Karpas-422 (cell line): ENCODE measurements around the gene MARK3. TPM values are rescaled to one million over a fixed set of nuclear protein-coding genes. Genes with fewer than 3 reads are reported as not detected.

Source experiments
- DNase-seq: peaks from one replicate; pipeline ENCODE4 v3.0.0-alpha.2; 2015
- H2AFZ ChIP-seq: fragments of 200-600 bp; sonication (generic); 2 replicates; pipeline ENCODE4 v1.6.1; 2014; ENCODE audit warnings: antibody characterized with exemption, low read length, mixed read lengths
- H3K27ac ChIP-seq: fragments of 200-600 bp; sonication (generic); 2 replicates; pipeline ENCODE4 v1.5.1; 2014; ENCODE audit warnings: mild to moderate bottlenecking, low read length, moderate library complexity
- H3K27me3 ChIP-seq: fragments of 200-600 bp; sonication (generic); 2 replicates; pipeline ENCODE4 v1.6.1; 2014; ENCODE audit warnings: low read length, mixed read lengths
- H3K36me3 ChIP-seq: fragments of 200-600 bp; sonication (generic); 2 replicates; pipeline ENCODE4 v1.6.1; 2014; ENCODE audit warnings: low read length, mixed read lengths; ENCODE audit not compliant: insufficient read depth
- H3K4me1 ChIP-seq: fragments of 200-600 bp; sonication (generic); 2 replicates; pipeline ENCODE4 v1.6.1; 2014; ENCODE audit warnings: mild to moderate bottlenecking, low read length, mixed read lengths
- H3K4me2 ChIP-seq: fragments of 200-600 bp; sonication (generic); 2 replicates; pipeline ENCODE4 v1.6.1; 2014; ENCODE audit warnings: low read length, low read depth, mild to moderate bottlenecking; ENCODE audit not compliant: poor library complexity, severe bottlenecking
- H3K4me3 ChIP-seq: fragments of 200-600 bp; sonication (generic); 2 replicates; pipeline ENCODE4 v1.5.1; 2014; ENCODE audit warnings: mild to moderate bottlenecking, antibody characterized with exemption, low read length, mixed read lengths
- H3K79me2 ChIP-seq: fragments of 200-600 bp; sonication (generic); 2 replicates; pipeline ENCODE4 v1.6.1; 2014; ENCODE audit warnings: mild to moderate bottlenecking, low read length, mixed read lengths
- H3K9ac ChIP-seq: fragments of 200-600 bp; sonication (generic); 2 replicates; pipeline ENCODE4 v1.6.0; 2014; ENCODE audit warnings: low read length
- H3K9me2 ChIP-seq: fragments of 200-600 bp; sonication (generic), shearing (Covaris generic); replicated peaks from 2 replicates; pipeline ENCODE4 v1.6.0; 2014; ENCODE audit warnings: mild to moderate bottlenecking, low read length, moderate library complexity; ENCODE audit not compliant: insufficient read depth
- H3K9me3 ChIP-seq: fragments of 300-700, 200-600 bp; sonication (generic); 2 replicates; pipeline ENCODE4 v1.6.1; 2014; ENCODE audit warnings: low read length, mixed read lengths
- H4K20me1 ChIP-seq: fragments of 200-600 bp; sonication (generic); 2 replicates; pipeline ENCODE4 v1.6.1; 2014; ENCODE audit warnings: mild to moderate bottlenecking, antibody characterized with exemption, low read length, low read depth; ENCODE audit not compliant: insufficient read depth
- total RNA-seq: library from RNA; depleted of rRNA; stranded (reverse); fragments of >200 nt; shearing (Covaris generic); gene quantifications from 2 replicates; pipeline ENCODE4 v1.2.3, GENCODE V29; 2014; ENCODE audit warnings: low replicate concordance

Gene MARK3
- total RNA-seq, 1 experiment from 2014 or later, result 113 TPM

DNA sequence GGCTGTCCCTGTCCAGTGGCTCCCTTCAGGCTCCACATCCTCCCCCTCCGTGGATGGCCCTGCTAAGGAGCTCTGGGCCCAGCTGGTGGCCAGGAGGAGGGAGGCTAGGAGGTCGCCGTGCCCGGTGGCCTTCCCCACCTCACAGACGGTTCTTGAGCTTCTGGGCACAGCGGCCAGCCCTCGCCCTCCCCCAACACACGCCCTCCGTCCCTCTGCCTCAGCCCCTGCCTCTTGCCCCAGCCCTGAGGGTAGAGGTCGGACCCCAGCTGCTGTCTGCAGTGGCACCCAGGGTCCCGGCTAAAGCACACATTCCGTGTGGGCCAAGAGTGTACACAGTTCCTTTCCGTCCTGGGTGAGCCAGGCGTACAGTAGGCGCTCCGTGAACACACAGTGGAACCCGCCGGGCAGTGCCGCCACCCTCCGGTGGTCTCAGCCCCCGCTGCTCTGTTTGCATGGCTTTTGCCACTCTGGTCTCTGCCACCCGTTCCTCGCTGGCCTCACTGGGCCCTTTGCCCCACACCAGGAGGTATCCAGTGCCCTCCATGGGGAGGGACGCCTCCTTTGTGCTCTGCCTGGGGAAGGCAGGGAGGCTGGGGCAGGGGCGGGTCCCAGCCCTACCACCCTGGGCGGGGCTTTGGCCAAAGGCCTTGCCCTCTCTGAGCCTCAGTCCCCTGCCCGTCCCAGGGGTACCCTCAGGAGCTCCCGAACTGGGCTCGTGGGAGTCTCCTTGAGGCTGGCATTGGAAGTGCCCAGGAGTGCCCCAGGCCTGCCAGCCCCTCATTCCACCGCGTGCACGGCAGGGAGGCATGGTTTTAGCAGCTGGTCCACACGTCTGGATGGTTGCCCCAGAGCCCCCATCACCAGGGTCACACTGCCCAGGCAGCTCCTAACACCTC, 156.7 kb downstream of the MARK3 start:
- Histone ChIP-seq H3K9ac (no peak overlapping the region), H3K27ac (no peak overlapping the region), H3K4me3 (no peak overlapping the region), H3K27me3 (no peaks in the 10 kb centered on the region), H2AFZ (no peak overlapping the region), H4K20me1 (peaks cover 37% of the 10 kb centered on the region; the same call in 1 of the 2 replicates), H3K4me1 (peaks cover 10% of the 10 kb centered on the region), H3K36me3 (no peaks in the 10 kb centered on the region), H3K4me2 (no peak overlapping the region), H3K79me2 (no peaks in the 10 kb centered on the region), H3K9me3 (no peaks in the 10 kb centered on the region), H3K9me2 (no peaks in the 10 kb centered on the region)
- no peak for DNase-seq

GRCh38 chr14:103542605-103543088, 157.4 kb downstream of the MARK3 start:
- no peaks in the 10 kb centered on the region for H3K79me2 ChIP-seq
- H3K36me3 ChIP-seq, result no peaks in the 10 kb centered on the region
- no peaks in the 10 kb centered on the region for H3K9me2 ChIP-seq
- peaks cover 10% of the 10 kb centered on the region for H3K4me1 ChIP-seq
- no peaks in the 10 kb centered on the region for H3K27me3 ChIP-seq
- no peak overlapping the region for H3K4me3 ChIP-seq
- H4K20me1 ChIP-seq, result peaks cover 37% of the 10 kb centered on the region; the same call in 1 of the 2 replicates
- H3K9me3 ChIP-seq, result no peaks in the 10 kb centered on the region
- no peak for DNase-seq
- no peak overlapping the region for H2AFZ ChIP-seq
- no peak overlapping the region for H3K9ac ChIP-seq
- H3K27ac ChIP-seq, result no peak overlapping the region
- no peak overlapping the region for H3K4me2 ChIP-seq

- H3K27me3 ChIP-seq, result no peaks in the 10 kb centered on the region
Measured at GRCh38 chr14:103543140-103543539, 157.9 kb downstream of the MARK3 start.

GRCh38 chr14:103543721-103544387, 158.6 kb downstream of the MARK3 start:
- H3K9me3 ChIP-seq, result no peaks in the 10 kb centered on the region
- H4K20me1 ChIP-seq, result peaks cover 30% of the 10 kb centered on the region; the same call in 1 of the 2 replicates
- peaks cover 10% of the 10 kb centered on the region for H3K4me1 ChIP-seq
- no peak overlapping the region for H3K4me3 ChIP-seq
- no peak overlapping the region for H3K9ac ChIP-seq
- no peak overlapping the region for H3K27ac ChIP-seq
- H3K4me2 ChIP-seq, result no peak overlapping the region
- no peaks in the 10 kb centered on the region for H3K27me3 ChIP-seq
- no peaks in the 10 kb centered on the region for H3K36me3 ChIP-seq
- no peak overlapping the region for H2AFZ ChIP-seq
- H3K9me2 ChIP-seq, result no peaks in the 10 kb centered on the region
- no peak for DNase-seq
- no peaks in the 10 kb centered on the region for H3K79me2 ChIP-seq

More at GRCh38 chr14:103543140-103543539, 157.9 kb downstream of the MARK3 start:
- Histone ChIP-seq H3K27ac (no peak overlapping the region), H3K4me2 (no peak overlapping the region), H3K9me3 (no peaks in the 10 kb centered on the region), H2AFZ (no peak overlapping the region), H3K36me3 (no peaks in the 10 kb centered on the region), H4K20me1 (peaks cover 35% of the 10 kb centered on the region; the same call in 1 of the 2 replicates), H3K9ac (no peak overlapping the region), H3K9me2 (no peaks in the 10 kb centered on the region), H3K4me3 (no peak overlapping the region), H3K79me2 (no peaks in the 10 kb centered on the region), H3K4me1 (peaks cover 10% of the 10 kb centered on the region)
- no peak for DNase-seq

- H3K9ac ChIP-seq, result no peak overlapping the region
- H3K79me2 ChIP-seq, result no peaks in the 10 kb centered on the region
- H3K36me3 ChIP-seq, result no peaks in the 10 kb centered on the region
- H3K4me3 ChIP-seq, result no peak overlapping the region
- H2AFZ ChIP-seq, result no peak overlapping the region
- no peaks in the 10 kb centered on the region for H3K9me3 ChIP-seq
- H3K27ac ChIP-seq, result no peak overlapping the region
- H3K4me1 ChIP-seq, result peaks cover 10% of the 10 kb centered on the region
- H3K4me2 ChIP-seq, result no peak overlapping the region
- peaks cover 31% of the 10 kb centered on the region for H4K20me1 ChIP-seq
- H3K9me2 ChIP-seq, result no peaks in the 10 kb centered on the region
- no peaks in the 10 kb centered on the region for H3K27me3 ChIP-seq
- no peak for DNase-seq
Measured at GRCh38 chr14:103544388-103545218, 159.4 kb downstream of the MARK3 start.

GRCh38 chr14:103545219-103545914, 160.2 kb downstream of the MARK3 start:
- Histone ChIP-seq H3K27ac (no peak overlapping the region), H3K4me1 (peaks cover 10% of the 10 kb centered on the region), H3K4me3 (no peak overlapping the region), H3K9me3 (no peaks in the 10 kb centered on the region), H3K9ac (no peak overlapping the region), H3K27me3 (no peaks in the 10 kb centered on the region), H3K79me2 (no peaks in the 10 kb centered on the region), H3K4me2 (no peak overlapping the region), H3K9me2 (no peaks in the 10 kb centered on the region), H4K20me1 (peaks cover 34% of the 10 kb centered on the region), H3K36me3 (no peaks in the 10 kb centered on the region), H2AFZ (no peak overlapping the region)
- no peak for DNase-seq

GRCh38 chr14:103545915-103546651, 160.9 kb downstream of the MARK3 start:
- no peaks in the 10 kb centered on the region for H3K9me3 ChIP-seq
- no peaks in the 10 kb centered on the region for H3K79me2 ChIP-seq
- H3K27me3 ChIP-seq, result no peaks in the 10 kb centered on the region
- no peak overlapping the region for H3K4me2 ChIP-seq
- peaks cover 10% of the 10 kb centered on the region for H3K4me1 ChIP-seq
- peaks cover 34% of the 10 kb centered on the region for H4K20me1 ChIP-seq
- H2AFZ ChIP-seq, result no peak overlapping the region
- no peak overlapping the region for H3K27ac ChIP-seq
- no peak for DNase-seq
- H3K9me2 ChIP-seq, result no peaks in the 10 kb centered on the region
- no peak overlapping the region for H3K4me3 ChIP-seq
- H3K36me3 ChIP-seq, result no peaks in the 10 kb centered on the region
- no peak overlapping the region for H3K9ac ChIP-seq
